IMR-90 (cell line): ENCODE measurements around the gene GATA5. TPM values are rescaled to one million over a fixed set of nuclear protein-coding genes. Genes with fewer than 3 reads are reported as not detected.

Experiments used
- ATAC-seq: fragments of 200-7000 bp; cut with Tn5 transposase; 2 replicates; pipeline ENCODE4 v1.9.1; 2020; ENCODE audit warnings: low read depth, mild to moderate bottlenecking, moderate library complexity
- BruUV-seq: library from RNA; stranded (reverse); fragments of 400-500 nt; replicated peaks from 2 replicates; lab custom pipeline; 2021; lab: Mats Ljungman, UMichigan
- CTCF ChIA-PET: fragments of 300-600 bp; formaldehyde crosslinking; extraction: SDS; loops from one replicate; lab custom pipeline; 2021; ENCODE audit warnings: antibody characterized with exemption; lab: Yijun Ruan, JAX
- POLR2A ChIA-PET: fragments of 300-600 bp; sonication (Branson Sonifier 250); formaldehyde crosslinking; loops from one replicate; lab custom pipeline; 2022; ENCODE audit warnings: antibody characterized with exemption; ENCODE audit not compliant: unreplicated experiment; lab: Charles Lee
- DNase-seq: peaks from one replicate; pipeline ENCODE4 v3.0.0; 2013
- H2AFZ ChIP-seq: replicated peaks from 2 replicates; pipeline ENCODE3; 2013; ENCODE audit warnings: low read length, mild to moderate bottlenecking; ENCODE audit not compliant: poor library complexity
- H2AK5ac ChIP-seq: 2 replicates; pipeline ENCODE4 v1.6.1; 2013; ENCODE audit warnings: low read depth, low read length, inconsistent platforms
- H2AK9ac ChIP-seq: replicated peaks from 2 replicates; pipeline ENCODE3; 2013; ENCODE audit warnings: mild to moderate bottlenecking, low read depth, low read length, moderate library complexity; ENCODE audit not compliant: poor library complexity
- H2BK120ac ChIP-seq: 2 replicates; pipeline ENCODE4 v1.6.1; 2013; ENCODE audit warnings: low read depth, low read length, inconsistent platforms
- H2BK15ac ChIP-seq: 3 replicates; pipeline ENCODE4 v1.6.1; 2013; ENCODE audit warnings: low read depth, low read length, inconsistent platforms
- H2BK20ac ChIP-seq: 2 replicates; pipeline ENCODE4 v1.6.1; 2013; ENCODE audit warnings: low read depth, mild to moderate bottlenecking, inconsistent platforms, low read length, moderate library complexity
- H2BK5ac ChIP-seq: 2 replicates; pipeline ENCODE4 v1.6.1; 2013; ENCODE audit warnings: mild to moderate bottlenecking, low read depth, low read length, inconsistent platforms; ENCODE audit not compliant: poor library complexity, severe bottlenecking
- H3K14ac ChIP-seq: replicated peaks from 2 replicates; pipeline ENCODE4 v1.6.1; 2013; ENCODE audit warnings: low read depth, low read length, inconsistent platforms
- H3K18ac ChIP-seq: 2 replicates; pipeline ENCODE4 v1.6.1; 2013; ENCODE audit warnings: low read depth, low read length, control low read depth
- H3K23ac ChIP-seq: 2 replicates; pipeline ENCODE4 v1.6.1; 2013; ENCODE audit warnings: low read depth, low read length, inconsistent platforms
- H3K27ac ChIP-seq: 2 replicates; pipeline ENCODE4 v1.5.1; 2013; ENCODE audit warnings: mild to moderate bottlenecking, control low read depth, low read length; ENCODE audit not compliant: insufficient read depth
- H3K27me3 ChIP-seq: 2 replicates; pipeline ENCODE4 v1.6.1; 2013; ENCODE audit warnings: low read length; ENCODE audit not compliant: control insufficient read depth, insufficient read depth
- H3K36me3 ChIP-seq: 2 replicates; pipeline ENCODE4 v1.6.1; 2013; ENCODE audit warnings: low read length, mixed read lengths; ENCODE audit not compliant: control insufficient read depth, insufficient read depth
- H3K4ac ChIP-seq: 2 replicates; pipeline ENCODE4 v1.6.1; 2013; ENCODE audit warnings: low read depth, low read length, inconsistent platforms
- H3K4me1 ChIP-seq: 2 replicates; pipeline ENCODE4 v1.6.1; 2013; ENCODE audit warnings: low read length, mixed read lengths; ENCODE audit not compliant: control insufficient read depth, insufficient read depth
- H3K4me2 ChIP-seq: 2 replicates; pipeline ENCODE4 v1.6.1; 2013; ENCODE audit warnings: low read depth, mild to moderate bottlenecking, control low read depth, low read length, moderate library complexity
- H3K4me3 ChIP-seq: 2 replicates; pipeline ENCODE4 v1.5.1; 2013; ENCODE audit warnings: low read depth, mild to moderate bottlenecking, control low read depth, low read length, moderate library complexity; ENCODE audit not compliant: insufficient read depth
- H3K56ac ChIP-seq: 2 replicates; pipeline ENCODE4 v1.6.1; 2013; ENCODE audit warnings: low read length, inconsistent platforms; ENCODE audit not compliant: insufficient read depth; ENCODE audit errors: extremely low read depth
- H3K79me1 ChIP-seq, 2 experiments: 2 replicates each; pipeline ENCODE4 v1.6.1; 2013; ENCODE audit warnings: low read length in 2 of 2, inconsistent platforms in 1 of 2, low read depth in 1 of 2
- H3K9ac ChIP-seq: 2 replicates; pipeline ENCODE4 v1.6.1; 2013; ENCODE audit warnings: low read depth, low read length, control low read depth
- H3K9me1 ChIP-seq: 2 replicates; pipeline ENCODE4 v1.6.1; 2013; ENCODE audit warnings: low read length, inconsistent platforms; ENCODE audit not compliant: insufficient read depth
- H3K9me3 ChIP-seq: 2 replicates; pipeline ENCODE4 v1.6.1; 2013; ENCODE audit warnings: low read length; ENCODE audit not compliant: control insufficient read depth, insufficient read depth
- H4K20me1 ChIP-seq: 2 replicates; pipeline ENCODE4 v1.6.1; 2013; ENCODE audit warnings: low read length, inconsistent platforms; ENCODE audit not compliant: insufficient read depth
- H4K5ac ChIP-seq: 2 replicates; pipeline ENCODE4 v1.6.1; 2013; ENCODE audit warnings: mild to moderate bottlenecking, low read depth, low read length, control low read depth
- H4K8ac ChIP-seq, 2 experiments: 2 replicates each; pipeline ENCODE4 v1.6.1; 2013; ENCODE audit warnings: low read depth in 2 of 2, low read length in 2 of 2, control low read depth in 1 of 2, inconsistent platforms in 1 of 2
- H4K91ac ChIP-seq: 2 replicates; pipeline ENCODE4 v1.6.1; 2013; ENCODE audit warnings: low read depth, low read length, inconsistent platforms; ENCODE audit not compliant: insufficient read depth
- BHLHE40 ChIP-seq: fragments of 150-350 bp; IDR thresholded peaks from 2 replicates; pipeline ENCODE4 v1.6.1; 2016; ENCODE audit warnings: mild to moderate bottlenecking, low read depth, low read length
- FOS ChIP-seq: fragments of 150-350 bp; IDR thresholded peaks from 2 replicates; pipeline ENCODE4 v1.6.1; 2016; ENCODE audit warnings: low read depth, low read length
- MAZ ChIP-seq: IDR thresholded peaks from 2 replicates; pipeline ENCODE4 v1.6.1; 2012; ENCODE audit warnings: low read depth, mild to moderate bottlenecking, low read length, improper control_type of control experiment, moderate library complexity, borderline replicate concordance
- MXI1 ChIP-seq: IDR thresholded peaks from 2 replicates; pipeline ENCODE4 v1.6.1; 2012; ENCODE audit warnings: low read depth, mild to moderate bottlenecking, low read length, moderate library complexity, borderline replicate concordance
- RAD21 ChIP-seq: IDR thresholded peaks from 2 replicates; pipeline ENCODE4 v1.6.1; 2012; ENCODE audit warnings: low read length, improper control_type of control experiment
- USF2 ChIP-seq: fragments of 150-350 bp; IDR thresholded peaks from 2 replicates; pipeline ENCODE4 v1.6.1; 2017; ENCODE audit warnings: mild to moderate bottlenecking, antibody characterized with exemption, low read length, low read depth
- WGBS, 2 experiments: methylation state at CpG; one replicate each; pipeline versions ENCODE4 v1.1.5 to v1.1.7; 2013; ENCODE audit warnings: missing lambda C conversion rate in 2 of 2; ENCODE audit not compliant: insufficient read length in 1 of 2; ENCODE audit errors: extremely low coverage in 2 of 2; 5-methylcytosine and 5-hydroxymethylcytosine counted together
- dilution Hi-C: fragments of 300-500 bp; cut with HindIII; formaldehyde crosslinking; loops from one replicate; pipeline ENCODE4 v1.14.3; 2018; ENCODE audit warnings: low sequenced_read_pairs; ENCODE audit not compliant: unreplicated experiment
- in situ Hi-C: fragments of 300-500 bp; cut with MboI; formaldehyde crosslinking; loops from 3 replicates; pipeline ENCODE4 v1.14.3; 2019; ENCODE audit warnings: low sequenced_read_pairs, inconsistent platforms, mixed read lengths
- intact Hi-C: fragments of 100-400 bp; cut with micrococcal nuclease; formaldehyde crosslinking; loops from 2 replicates; pipeline ENCODE4 v1.10.0; 2022
- polyA plus RNA-seq, 3 experiments: library from polyadenylated mRNA; depleted of rRNA; stranded (reverse); fragments of >200 nt; gene quantifications; 2 replicates each; pipeline ENCODE4 v1.2.3, GENCODE V29; 2012; ENCODE audit warnings: low replicate concordance in 1 of 3
- total RNA-seq: library from RNA; depleted of rRNA; stranded (reverse); fragments of >200 nt; gene quantifications from 2 replicates; pipeline ENCODE4 v1.2.3, GENCODE V29; 2012

The GATA5 gene
- total and polyA plus RNA-seq, 2 of the 4 experiments (the other 2 are of a cell fraction) = not detected

- Histone ChIP-seq H4K91ac (no peak overlapping the region), H3K9ac (no peak overlapping the region), H3K27me3 (peaks cover 25% of the 10 kb centered on the region; the same call in 1 of the 2 replicates), H3K9me1 (0 out of 2 replicates have a peak, but pooled peaks cover 8% of the 10 kb centered on the region), H3K4me1 (no peaks in the 10 kb centered on the region), H2BK5ac (no peak overlapping the region), H3K23ac (no peak overlapping the region), H2BK15ac (no peak overlapping the region), H3K56ac (no peak overlapping the region), H3K18ac (no peak overlapping the region), H2AK5ac (no peak overlapping the region), H3K4ac (no peak overlapping the region), H2AFZ (no peak overlapping the region), H4K8ac (no peak overlapping the region), H2BK20ac (no peak overlapping the region), H3K27ac (no peak overlapping the region), H3K36me3 (no peaks in the 10 kb centered on the region), H3K4me3 (no peak overlapping the region), H3K79me1 (no peaks in the 10 kb centered on the region), H4K5ac (no peak overlapping the region), H2BK120ac (no peak overlapping the region), H3K9me3 (no peaks in the 10 kb centered on the region), H3K4me2 (no peak overlapping the region), H2AK9ac (no peak overlapping the region), H3K14ac (no peak overlapping the region), H4K20me1 (peaks cover 4% of the 10 kb centered on the region; the same call in 1 of the 2 replicates)
- dilution Hi-C loops (no loop called here), in situ Hi-C loops (no loop called here), intact Hi-C loops (loop anchor here (10.0 kb wide), 1 partner anchor 194 kb away; the partner anchor contains the start of gene ADRM1)
- no TSS peak for BruUV-seq
- DNase-seq (no peak), ATAC-seq (no peak)
- POLR2A ChIA-PET = no interaction called here
- 84% methylated on average over 2 of the region's 6 CpGs; no CpG with 5 or more reads in 1 of the 2 experiments for WGBS, 2 experiments
- CTCF ChIA-PET = interaction anchor here (1.1 to 1.7 kb wide), 2 partner anchors 118 to 293 kb away, joined by 3 to 7 read pairs; no protein-coding TSS in a partner anchor
- no peak for TF ChIP-seq BHLHE40
- TF ChIP-seq MXI1 = no peak
- no peak for TF ChIP-seq MAZ
- TF ChIP-seq RAD21 = no peak
- TF ChIP-seq FOS = no peak
- TF ChIP-seq USF2 = no peak
Measured at GRCh38 chr20:62498874-62499273, 23.1 kb upstream of the GATA5 start.
